ENCODE results near the gene LGALS3BP.

LGALS3BP gene

GRCh38 chr17:78986048-78986648 is 6.4 kb upstream of the LGALS3BP start:
- peaks cover 12% of the 10 kb centered on the region for H3K36me3 ChIP-seq (ENCODE audit: insufficient read depth, low read length)
- no peaks in the 10 kb centered on the region for H3K27me3 ChIP-seq (ENCODE audit: insufficient read depth, low read length)
- TF ChIP-seq CTCF (IDR thresholded peaks at IDR 0.05; ENCODE audit: low read length) (peak; percentile 25; the same call in 1 of the 2 replicates), EZH2 (IDR thresholded peaks at IDR 0.05; ENCODE audit: borderline replicate concordance, low read length) (no peak)
- H4K20me1 ChIP-seq (ENCODE audit: insufficient read depth, low read length): no peaks in the 10 kb centered on the region
- no peak overlapping the region for H3K4me2 ChIP-seq (ENCODE audit: low read length)
- no peak overlapping the region for H3K4me3 ChIP-seq (ENCODE audit: low read depth, low read length, poor library complexity, severe bottlenecking)
- no peak overlapping the region for H3K27ac ChIP-seq (ENCODE audit: low read depth, low read length, poor library complexity, severe bottlenecking)
- H3K4me1 ChIP-seq (ENCODE audit: insufficient read depth, low read length, severe bottlenecking): no peaks in the 10 kb centered on the region
- H3K79me2 ChIP-seq (ENCODE audit: insufficient read depth, low read length): no peaks in the 10 kb centered on the region
- H3F3A ChIP-seq (ENCODE audit: insufficient read depth, low read length): no peaks in the 10 kb centered on the region
- H3K9me3 ChIP-seq (ENCODE audit: low read length): no peaks in the 10 kb centered on the region
- no peaks in the 10 kb centered on the region for H3K9me2 ChIP-seq (ENCODE audit: low read depth, low read length)
- H2AFZ ChIP-seq (ENCODE audit: low read length): no peak overlapping the region
- no peak overlapping the region for H3K9ac ChIP-seq (ENCODE audit: low read length)

DNA sequence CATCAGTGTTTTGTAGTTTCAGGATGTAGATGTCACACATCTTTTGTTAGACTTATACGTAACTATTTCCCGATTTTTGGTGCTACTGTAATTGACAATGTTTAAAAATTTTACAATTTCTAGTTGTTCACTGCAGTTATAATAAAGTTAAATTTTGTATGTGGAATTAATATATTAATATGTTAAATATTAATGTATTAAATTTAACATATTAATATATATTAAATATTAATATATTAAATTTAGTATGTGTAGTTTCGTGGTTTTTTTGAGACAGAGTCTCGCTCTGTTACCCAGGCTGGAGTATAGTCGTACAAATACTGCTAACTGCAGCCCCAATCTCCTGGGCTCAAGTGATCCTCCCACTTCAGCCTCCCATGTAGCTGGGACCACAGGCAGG is 5.7 kb upstream of the LGALS3BP start:
- H3K4me1 ChIP-seq (ENCODE audit: insufficient read depth, low read length, severe bottlenecking): no peaks in the 10 kb centered on the region
- H4K20me1 ChIP-seq (ENCODE audit: insufficient read depth, low read length): no peaks in the 10 kb centered on the region
- no peak for TF ChIP-seq EZH2 (IDR thresholded peaks at IDR 0.05; ENCODE audit: borderline replicate concordance, low read length)
- no peak for TF ChIP-seq CTCF (IDR thresholded peaks at IDR 0.05; ENCODE audit: low read length)
- no peak overlapping the region for H3K4me2 ChIP-seq (ENCODE audit: low read length)
- no peaks in the 10 kb centered on the region for H3K9me3 ChIP-seq (ENCODE audit: low read length)
- H3F3A ChIP-seq (ENCODE audit: insufficient read depth, low read length): no peaks in the 10 kb centered on the region
- H3K36me3 ChIP-seq (ENCODE audit: insufficient read depth, low read length): peaks cover 4% of the 10 kb centered on the region
- no peak overlapping the region for H3K27ac ChIP-seq (ENCODE audit: low read depth, low read length, poor library complexity, severe bottlenecking)
- no peak overlapping the region for H3K4me3 ChIP-seq (ENCODE audit: low read depth, low read length, poor library complexity, severe bottlenecking)
- no peak overlapping the region for H2AFZ ChIP-seq (ENCODE audit: low read length)
- no peaks in the 10 kb centered on the region for H3K27me3 ChIP-seq (ENCODE audit: insufficient read depth, low read length)
- no peaks in the 10 kb centered on the region for H3K79me2 ChIP-seq (ENCODE audit: insufficient read depth, low read length)
- no peak overlapping the region for H3K9ac ChIP-seq (ENCODE audit: low read length)
- H3K9me2 ChIP-seq (ENCODE audit: low read depth, low read length): no peaks in the 10 kb centered on the region

GRCh38 chr17:78981010-78981888 is 1.5 kb upstream of the LGALS3BP start:
- Histone ChIP-seq H3K9me3 (ENCODE audit: low read length) (no peaks in the 10 kb centered on the region), H3K9ac (ENCODE audit: low read length) (no peak overlapping the region), H3K27ac (ENCODE audit: low read depth, low read length, poor library complexity, severe bottlenecking) (no peak overlapping the region), H3K79me2 (ENCODE audit: insufficient read depth, low read length) (no peaks in the 10 kb centered on the region), H3K9me2 (ENCODE audit: low read depth, low read length) (no peaks in the 10 kb centered on the region), H3K4me3 (ENCODE audit: low read depth, low read length, poor library complexity, severe bottlenecking) (no peak overlapping the region), H4K20me1 (ENCODE audit: insufficient read depth, low read length) (no peaks in the 10 kb centered on the region), H3K4me1 (ENCODE audit: insufficient read depth, low read length, severe bottlenecking) (no peaks in the 10 kb centered on the region), H3K27me3 (ENCODE audit: insufficient read depth, low read length) (no peaks in the 10 kb centered on the region), H3F3A (ENCODE audit: insufficient read depth, low read length) (no peaks in the 10 kb centered on the region), H2AFZ (ENCODE audit: low read length) (no peak overlapping the region), H3K36me3 (ENCODE audit: insufficient read depth, low read length) (no peaks in the 10 kb centered on the region), H3K4me2 (ENCODE audit: low read length) (no peak overlapping the region)
- TF ChIP-seq EZH2 (IDR thresholded peaks at IDR 0.05; ENCODE audit: borderline replicate concordance, low read length) (no peak), CTCF (IDR thresholded peaks at IDR 0.05; ENCODE audit: low read length) (no peak)

Measured in OCI-LY1 (cell line).